ENCODE results near the gene PPTC7.
A peak's percentile ranks its signal among the peaks of the same experiment; 100 is the strongest.
"Not testable (repeated sequence)": the region's sequence is repeated elsewhere in the genome, so short reads cannot be mapped to it uniquely, and the experiment has no call there.

Gene PPTC7

GRCh38 chr12:110582276-110583136 is 612 bp downstream of the PPTC7 start:
- DNase-seq, result peak; percentile 84

DNA sequence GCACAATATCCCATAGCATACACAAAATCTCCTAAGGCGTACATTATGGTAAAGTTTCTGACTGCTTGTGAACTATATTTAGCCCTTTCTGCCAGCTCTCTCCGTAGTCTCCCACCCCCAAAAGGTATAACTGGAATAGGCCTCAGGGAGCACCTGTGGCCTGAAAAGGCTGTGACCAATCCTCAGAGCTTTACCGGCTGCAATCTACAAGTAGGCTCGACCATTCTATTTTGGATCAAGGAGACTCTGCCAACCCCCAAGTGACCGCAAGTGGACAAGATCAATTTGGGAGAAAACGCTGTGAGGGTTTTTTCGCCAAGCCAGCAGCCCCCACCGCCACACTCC is 1.2 kb downstream of the PPTC7 start:
- DNase-seq, result no peak

DNA sequence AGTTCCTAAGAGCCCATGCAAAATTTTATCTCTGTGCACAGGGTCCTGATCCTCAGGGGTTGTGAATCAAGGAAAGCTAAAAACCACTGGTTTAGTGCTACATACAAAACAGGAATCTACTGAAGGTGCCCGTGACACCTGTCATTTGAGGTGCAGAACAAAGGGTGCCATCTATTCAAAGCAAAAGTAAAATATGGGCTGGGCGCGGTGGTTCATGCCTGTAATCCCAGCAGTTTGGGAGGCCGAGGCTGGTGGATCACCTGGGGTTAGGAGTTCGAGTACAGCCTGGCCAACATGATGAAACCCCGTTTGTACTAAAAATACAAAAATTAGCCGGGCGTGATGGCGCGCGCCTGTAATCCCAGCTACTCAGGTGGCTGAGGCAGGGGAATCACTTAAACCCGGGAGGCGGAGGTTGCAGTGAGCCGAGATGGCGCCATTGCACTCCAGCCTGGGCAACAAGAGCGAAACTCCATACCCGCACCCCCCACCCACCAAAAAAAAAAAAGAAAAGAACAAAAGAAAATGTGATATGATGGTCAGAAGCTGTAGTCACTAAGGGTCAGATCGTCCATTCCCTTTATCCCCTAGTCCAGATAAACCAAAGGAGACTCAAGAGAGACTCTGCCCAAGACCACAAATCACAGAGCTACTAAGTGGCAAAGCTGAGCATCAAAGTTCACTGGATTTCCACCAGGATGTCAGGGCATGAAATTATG is 3.4 kb downstream of the PPTC7 start:
- DNase-seq, result no peak

GRCh38 chr12:110578694-110579534 is 4.2 kb downstream of the PPTC7 start:
- DNase-seq, result peak; percentile 68

DNA sequence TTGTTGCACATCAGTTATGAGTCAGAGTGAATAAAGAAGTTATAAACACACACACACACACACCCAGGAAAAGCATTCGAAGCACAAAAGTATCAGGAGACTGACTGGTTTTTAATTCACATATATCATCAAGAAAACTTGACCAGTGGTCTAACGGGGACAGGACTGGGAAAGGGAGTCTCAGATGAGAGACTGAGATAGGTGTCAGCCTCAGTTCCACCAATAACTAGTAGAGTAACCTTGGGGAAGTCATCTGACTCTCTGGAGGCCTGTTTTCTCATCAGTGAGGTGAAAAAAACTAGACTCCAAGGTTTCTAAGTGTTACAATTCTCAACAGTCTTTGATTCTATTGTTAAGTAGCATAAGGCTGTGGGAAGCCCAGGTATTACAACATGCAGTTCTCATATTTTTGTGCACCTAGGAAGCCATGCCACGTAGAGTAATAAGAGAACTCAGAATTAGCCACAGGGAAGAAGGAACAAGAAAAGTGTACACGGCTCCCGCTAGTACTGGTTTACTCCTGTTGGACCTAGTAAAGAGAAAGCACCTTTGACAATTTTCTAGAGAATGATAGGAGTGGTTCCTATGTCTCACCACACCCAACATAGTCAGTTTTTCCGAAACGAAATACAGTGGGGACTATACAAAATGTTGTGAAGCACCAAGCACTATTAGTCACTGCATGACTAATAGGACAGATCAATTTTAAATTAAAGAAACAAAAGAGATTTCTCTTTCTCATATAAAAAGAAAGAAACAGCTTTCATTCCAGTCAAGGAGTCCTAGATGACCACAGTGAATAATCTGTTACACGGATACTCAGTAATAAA is 5.0 kb downstream of the PPTC7 start:
- DNase-seq, result no peak

- DNase-seq, result no peak
These were observed 6.6 kb downstream of the PPTC7 start for GRCh38 chr12:110576504-110576903.

DNA sequence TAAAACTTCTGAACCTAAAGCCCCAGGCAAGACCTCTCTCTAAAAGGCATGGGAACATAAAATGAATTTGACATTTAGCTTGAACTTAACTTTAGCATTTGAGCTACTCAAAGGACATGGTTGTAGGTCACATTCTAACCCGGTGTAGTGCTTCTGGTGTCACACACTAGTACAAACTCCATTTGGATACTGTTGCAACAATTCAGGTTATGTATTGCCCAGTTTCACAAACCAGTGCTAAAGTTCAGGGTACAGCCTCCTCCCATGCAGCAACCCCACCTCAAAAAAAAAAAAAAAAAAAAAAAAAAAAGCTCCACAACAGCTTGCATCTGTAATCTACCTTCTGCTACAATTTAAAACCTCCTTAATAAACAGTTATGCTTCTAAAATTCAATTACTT is 7.8 kb downstream of the PPTC7 start:
- DNase-seq, result no peak

GRCh38 chr12:110574717-110575230 is 8.3 kb downstream of the PPTC7 start:
- DNase-seq, result not testable (repeated sequence)

DNA sequence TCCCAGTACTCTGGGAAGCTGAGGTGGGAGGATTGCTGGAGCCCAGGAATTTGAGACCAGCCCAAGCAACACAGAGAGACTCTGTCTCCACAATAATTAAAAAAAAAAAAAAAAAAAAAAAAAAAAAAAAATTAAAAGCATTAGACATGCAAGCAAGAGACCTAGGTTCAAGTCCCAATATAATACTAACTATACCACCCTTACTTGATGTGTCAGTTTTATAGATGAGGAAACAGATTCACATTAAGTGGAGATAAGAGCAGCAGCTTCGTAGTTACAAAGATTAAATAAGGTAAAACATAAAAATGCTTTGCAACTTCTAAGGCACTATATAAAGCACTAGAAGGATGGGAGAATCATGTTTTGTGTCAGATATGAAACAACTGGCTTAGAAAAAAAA is 9.1 kb downstream of the PPTC7 start:
- no peak for DNase-seq

GRCh38 chr12:110570798-110571197 is 12.3 kb downstream of the PPTC7 start:
- not testable (repeated sequence) for DNase-seq

GRCh38 chr12:110569838-110570237 is 13.3 kb downstream of the PPTC7 start:
- not testable (repeated sequence) for DNase-seq

- DNase-seq, result no peak
These were observed 14.4 kb downstream of the PPTC7 start for GRCh38 chr12:110568752-110569151.

DNA sequence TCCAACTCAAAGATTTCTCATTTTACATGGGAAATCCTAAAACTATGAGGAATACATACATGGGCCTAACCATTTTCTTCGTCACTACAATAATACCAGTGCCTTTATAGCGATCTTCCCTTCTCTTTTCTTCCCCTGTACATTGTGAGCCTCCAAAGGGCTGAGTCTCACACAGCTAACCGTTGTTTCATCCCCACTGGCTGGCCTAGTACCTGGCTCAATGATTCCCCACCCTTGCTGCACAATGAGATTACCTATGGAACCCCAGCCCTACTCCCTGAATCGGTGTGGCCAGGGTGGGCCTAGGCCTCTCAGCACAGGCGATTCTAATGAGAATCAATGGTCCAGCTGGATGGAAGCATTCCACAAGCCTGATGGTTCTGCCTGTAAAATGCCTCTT is 16.1 kb downstream of the PPTC7 start:
- no peak for DNase-seq

DNA sequence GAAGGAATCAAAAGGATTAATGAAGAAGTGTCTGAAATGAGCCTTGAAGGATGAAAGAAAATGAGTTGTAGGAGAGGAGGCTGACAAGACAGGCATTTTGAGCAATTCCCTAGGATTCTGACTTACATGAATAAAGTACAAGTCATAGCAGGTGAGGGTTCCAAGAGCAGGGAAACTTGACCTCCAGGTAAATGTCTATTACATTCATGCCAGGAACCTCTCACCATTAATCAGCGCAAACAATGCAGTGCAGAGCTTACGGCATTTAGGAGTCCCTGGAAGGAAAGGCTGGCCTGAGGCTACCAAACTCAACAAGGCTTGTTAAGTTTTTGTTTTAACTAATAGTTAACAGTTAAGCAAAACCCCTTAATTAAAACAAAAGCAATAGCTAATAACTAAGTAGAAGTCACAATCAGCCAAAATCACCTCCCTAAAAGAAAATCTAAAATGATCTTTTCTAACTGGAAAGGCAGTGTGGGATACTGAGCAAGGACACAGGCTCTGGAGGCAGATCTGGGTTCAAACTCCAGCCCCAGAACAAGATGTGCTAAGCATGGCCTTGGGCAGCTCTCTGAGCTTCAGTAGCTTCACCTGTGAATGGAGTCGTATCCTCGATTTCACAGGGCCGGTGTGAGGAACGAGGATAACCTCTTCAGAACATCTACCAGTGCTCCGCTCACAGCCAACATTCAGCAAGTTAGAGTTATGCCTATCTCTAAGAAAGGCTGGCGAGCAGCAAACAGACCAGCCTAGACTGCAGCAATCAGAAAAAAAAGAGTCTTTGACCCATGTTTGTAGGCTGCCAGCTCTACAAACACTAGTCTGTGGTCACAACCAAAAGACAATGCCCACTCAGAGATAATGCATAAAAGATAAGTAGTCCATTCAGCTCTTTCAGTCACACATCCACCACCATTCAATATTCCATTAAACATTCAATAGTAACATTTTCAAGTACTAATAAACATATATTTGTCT is 16.9 kb downstream of the PPTC7 start:
- DNase-seq, result no peak

DNA sequence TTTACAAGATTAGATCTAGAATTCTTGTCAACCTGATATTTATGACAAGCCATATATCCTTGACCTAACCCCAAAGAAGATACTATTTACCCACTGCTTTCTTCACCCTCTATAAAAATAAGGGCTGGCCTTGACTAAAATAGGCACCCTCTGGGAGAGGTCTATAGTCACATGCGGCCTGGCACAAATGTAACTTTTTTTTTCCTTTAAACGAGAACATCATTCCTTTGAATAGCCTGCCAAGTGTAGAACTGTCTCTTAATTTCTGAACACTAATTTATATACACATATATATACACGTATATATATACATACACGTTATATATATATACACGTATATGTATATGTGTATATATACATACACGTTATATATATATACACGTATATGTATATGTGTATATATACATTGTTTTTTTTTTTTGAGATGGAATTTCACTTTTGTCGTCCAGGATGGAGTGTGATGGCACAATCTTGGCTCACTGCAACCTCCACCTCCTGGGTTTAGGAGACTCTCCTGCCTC is 18.6 kb downstream of the PPTC7 start:
- DNase-seq, result no peak

DNA sequence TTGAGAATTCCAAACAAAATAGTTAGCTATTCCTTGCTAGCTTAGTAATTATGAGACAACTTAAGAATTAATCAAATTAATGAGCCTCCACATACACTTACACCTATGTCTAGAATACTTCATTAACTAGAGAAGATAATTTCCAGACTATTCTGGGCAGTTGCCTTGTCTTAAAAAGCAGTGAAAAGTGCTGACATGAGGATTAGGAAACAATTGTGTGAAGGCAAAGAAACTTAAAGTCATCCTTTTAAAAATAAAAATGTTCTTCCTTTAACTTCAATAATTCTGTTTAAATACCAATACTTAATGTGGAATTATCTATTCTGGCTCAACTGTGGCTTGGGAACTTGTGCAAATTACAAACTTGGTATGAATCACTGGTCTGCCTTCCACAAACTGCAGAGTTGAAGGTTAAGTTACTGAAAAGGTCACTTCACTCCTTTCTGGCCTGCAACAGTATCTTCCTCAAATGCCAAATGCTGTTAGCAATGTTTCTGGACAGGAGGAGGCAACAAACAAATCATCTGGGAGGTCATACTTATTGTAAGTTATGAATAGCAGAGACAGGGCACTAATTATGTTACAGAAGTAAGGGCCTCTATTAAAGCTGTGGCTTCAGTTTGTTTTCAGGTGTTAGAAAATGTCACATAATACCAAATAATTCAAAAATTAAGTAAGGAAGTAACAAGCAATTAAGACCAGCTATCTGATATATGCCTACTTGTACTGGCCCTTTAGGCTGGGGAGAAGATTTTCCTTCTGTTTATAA is 19.2 kb downstream of the PPTC7 start:
- no peak for DNase-seq

GRCh38 chr12:110562386-110562785 is 20.7 kb downstream of the PPTC7 start:
- DNase-seq, result not testable (repeated sequence)

DNA sequence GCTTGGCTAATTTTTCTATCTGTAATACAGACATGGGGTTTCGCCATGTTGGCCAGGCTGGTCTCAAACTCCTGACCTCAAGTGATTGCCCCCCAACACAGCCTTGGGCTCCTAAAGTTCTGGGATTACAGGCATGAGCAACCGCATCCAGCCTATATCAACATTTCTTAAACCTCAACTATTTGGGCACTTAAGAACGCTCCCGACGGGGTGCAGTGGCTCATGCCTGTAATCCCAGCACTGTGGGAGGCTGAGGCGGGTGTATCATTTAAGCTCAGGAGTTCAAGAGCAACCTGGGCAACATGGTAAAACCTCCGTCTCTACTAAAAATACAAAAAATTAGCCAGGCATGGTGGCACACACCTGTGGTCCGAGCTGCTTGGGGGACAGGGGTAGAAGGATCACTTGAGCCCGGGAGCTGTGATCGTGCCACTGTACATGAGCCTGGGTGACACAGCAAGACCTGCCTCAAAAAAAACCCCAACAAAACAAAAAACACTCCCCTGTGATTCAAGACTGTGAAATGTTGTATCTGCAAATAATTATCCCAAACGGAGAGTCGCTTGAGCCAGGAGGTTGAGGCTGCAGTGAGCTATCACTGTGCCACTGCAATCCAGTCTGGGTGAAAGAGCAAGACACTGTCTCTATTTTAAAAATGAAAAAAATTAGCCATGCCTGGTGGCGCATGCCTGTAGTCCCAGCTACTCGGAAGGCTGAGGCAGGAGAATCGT is 21.5 kb downstream of the PPTC7 start:
- no peak for DNase-seq

DNA sequence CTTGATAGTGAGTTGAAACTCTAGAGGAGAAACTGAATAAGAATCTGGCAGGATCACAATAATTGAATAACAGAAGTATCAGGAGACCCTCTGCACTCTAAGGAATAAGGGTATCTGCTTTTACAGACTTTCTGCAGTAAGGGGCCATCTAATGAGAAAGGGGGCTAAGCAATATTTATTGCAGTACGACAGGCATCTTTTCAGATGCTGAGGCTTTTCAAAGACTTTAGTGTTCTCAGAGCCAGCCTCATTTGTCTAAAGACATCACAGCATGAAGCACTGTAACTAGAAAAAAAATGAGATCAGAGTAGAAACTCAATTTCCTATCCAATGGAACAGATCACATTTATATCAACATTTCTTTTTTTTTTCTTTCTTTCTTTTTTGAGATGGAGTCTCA is 22.2 kb downstream of the PPTC7 start:
- no peak for DNase-seq
